ENCODE data around the gene POLA2.

The POLA2 gene

GRCh38 chr11:65307298-65308229, 45.8 kb downstream of the POLA2 start:
- Histone ChIP-seq H3K27ac (ENCODE audit: low read depth, low read length) (no peak overlapping the region), H3K36me3 (ENCODE audit: control insufficient read depth, insufficient read depth, low read length) (no peaks in the 10 kb centered on the region), H3K9ac (ENCODE audit: low read length) (no peak overlapping the region), H3K27me3 (ENCODE audit: control insufficient read depth, insufficient read depth, low read length) (no peaks in the 10 kb centered on the region), H3K4me1 (ENCODE audit: control insufficient read depth, insufficient read depth, low read length) (peaks cover 12% of the 10 kb centered on the region), H3K4me3 (ENCODE audit: low read length) (no peak overlapping the region)

DNA sequence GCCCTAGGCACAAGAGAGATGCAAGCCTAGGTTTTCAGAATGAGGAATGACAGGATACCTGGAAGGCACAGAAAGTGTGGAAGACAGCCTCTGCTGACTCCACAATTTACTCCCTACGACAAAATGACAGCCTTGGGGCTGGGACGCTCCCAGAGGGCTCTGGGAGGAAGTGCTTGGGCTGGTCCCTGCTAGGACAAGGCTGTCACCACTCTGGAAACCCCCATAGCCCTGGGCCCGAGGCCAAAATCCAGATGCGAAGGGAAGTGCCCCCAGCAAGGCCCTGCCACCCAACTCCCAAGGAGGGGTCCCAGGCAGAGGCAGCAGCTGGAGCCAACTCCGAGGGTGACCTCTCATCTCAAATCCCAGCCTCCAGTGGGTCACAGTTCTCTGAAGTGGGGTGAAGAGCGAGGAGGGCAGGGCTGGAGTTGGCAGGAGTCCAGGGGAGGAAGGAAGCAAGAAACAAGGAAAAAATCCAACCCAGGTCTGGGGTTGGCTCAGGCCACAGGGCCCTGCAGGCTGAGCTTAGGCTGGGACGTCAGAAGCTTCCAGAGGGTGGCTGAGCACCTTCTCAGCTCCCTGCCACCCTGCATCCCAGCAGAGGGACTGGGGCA, 46.6 kb downstream of the POLA2 start:
- Histone ChIP-seq H3K27me3 (ENCODE audit: control insufficient read depth, insufficient read depth, low read length) (no peaks in the 10 kb centered on the region), H3K27ac (ENCODE audit: low read depth, low read length) (no peak overlapping the region), H3K4me3 (ENCODE audit: low read length) (no peak overlapping the region), H3K9ac (ENCODE audit: low read length) (no peak overlapping the region), H3K4me1 (ENCODE audit: control insufficient read depth, insufficient read depth, low read length) (peaks cover 12% of the 10 kb centered on the region), H3K36me3 (ENCODE audit: control insufficient read depth, insufficient read depth, low read length) (no peaks in the 10 kb centered on the region)

- no peaks in the 10 kb centered on the region for H3K27me3 ChIP-seq (ENCODE audit: control insufficient read depth, insufficient read depth, low read length)
- H3K36me3 ChIP-seq (ENCODE audit: control insufficient read depth, insufficient read depth, low read length), result no peaks in the 10 kb centered on the region
- no peak overlapping the region for H3K27ac ChIP-seq (ENCODE audit: low read depth, low read length)
- H3K9ac ChIP-seq (ENCODE audit: low read length), result no peak overlapping the region
- peaks cover 14% of the 10 kb centered on the region for H3K4me1 ChIP-seq (ENCODE audit: control insufficient read depth, insufficient read depth, low read length)
- H3K4me3 ChIP-seq (ENCODE audit: low read length), result no peak overlapping the region
Observed at GRCh38 chr11:65309006-65309405, 47.2 kb downstream of the POLA2 start.

DNA sequence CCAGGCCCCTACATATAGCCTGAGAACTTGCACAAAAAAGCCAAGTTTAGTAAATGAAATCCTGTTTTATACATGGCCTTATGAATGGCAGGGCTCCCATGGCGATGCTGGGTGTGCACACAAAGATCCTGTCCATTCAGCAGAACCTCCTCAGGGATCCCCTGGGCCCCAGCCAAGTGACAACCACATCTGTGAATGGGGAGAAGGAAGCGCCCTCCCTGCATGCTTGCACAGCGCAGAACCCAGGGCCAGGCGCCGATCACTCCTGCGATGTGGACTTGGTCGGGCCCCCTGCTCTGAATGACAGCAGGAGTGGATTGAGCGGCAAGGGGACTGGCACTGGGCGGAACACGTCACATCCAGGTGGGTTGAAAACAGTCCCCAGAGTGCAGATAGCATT, 48.5 kb downstream of the POLA2 start:
- Histone ChIP-seq H3K9ac (ENCODE audit: low read length) (no peak overlapping the region), H3K4me1 (ENCODE audit: control insufficient read depth, insufficient read depth, low read length) (peaks cover 13% of the 10 kb centered on the region), H3K27me3 (ENCODE audit: control insufficient read depth, insufficient read depth, low read length) (no peaks in the 10 kb centered on the region), H3K4me3 (ENCODE audit: low read length) (no peak overlapping the region), H3K36me3 (ENCODE audit: control insufficient read depth, insufficient read depth, low read length) (no peaks in the 10 kb centered on the region), H3K27ac (ENCODE audit: low read depth, low read length) (no peak overlapping the region)

DNA sequence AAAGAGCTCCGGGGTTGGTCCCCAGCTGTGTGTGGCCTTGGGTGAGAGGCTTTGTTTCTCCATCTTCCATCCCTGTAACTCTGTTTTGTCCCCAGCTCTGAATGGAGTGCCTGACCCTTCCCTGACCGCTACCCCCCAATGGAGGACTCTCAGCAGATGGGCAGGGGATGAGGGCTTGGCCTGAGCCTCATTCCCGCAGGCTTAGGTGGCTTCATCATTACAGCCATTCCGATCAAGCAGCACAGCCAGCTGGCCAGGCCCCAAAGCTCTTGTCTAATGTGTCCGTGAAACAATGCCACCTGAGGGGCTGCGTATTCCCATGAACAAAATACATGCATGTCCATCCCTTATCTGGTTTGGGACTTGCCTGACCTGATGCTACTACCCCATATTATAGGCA, 49.0 kb downstream of the POLA2 start:
- Histone ChIP-seq H3K36me3 (ENCODE audit: control insufficient read depth, insufficient read depth, low read length) (no peaks in the 10 kb centered on the region), H3K27me3 (ENCODE audit: control insufficient read depth, insufficient read depth, low read length) (no peaks in the 10 kb centered on the region), H3K27ac (ENCODE audit: low read depth, low read length) (no peak overlapping the region), H3K4me1 (ENCODE audit: control insufficient read depth, insufficient read depth, low read length) (peaks cover 9% of the 10 kb centered on the region), H3K9ac (ENCODE audit: low read length) (no peak overlapping the region), H3K4me3 (ENCODE audit: low read length) (no peak overlapping the region)

DNA sequence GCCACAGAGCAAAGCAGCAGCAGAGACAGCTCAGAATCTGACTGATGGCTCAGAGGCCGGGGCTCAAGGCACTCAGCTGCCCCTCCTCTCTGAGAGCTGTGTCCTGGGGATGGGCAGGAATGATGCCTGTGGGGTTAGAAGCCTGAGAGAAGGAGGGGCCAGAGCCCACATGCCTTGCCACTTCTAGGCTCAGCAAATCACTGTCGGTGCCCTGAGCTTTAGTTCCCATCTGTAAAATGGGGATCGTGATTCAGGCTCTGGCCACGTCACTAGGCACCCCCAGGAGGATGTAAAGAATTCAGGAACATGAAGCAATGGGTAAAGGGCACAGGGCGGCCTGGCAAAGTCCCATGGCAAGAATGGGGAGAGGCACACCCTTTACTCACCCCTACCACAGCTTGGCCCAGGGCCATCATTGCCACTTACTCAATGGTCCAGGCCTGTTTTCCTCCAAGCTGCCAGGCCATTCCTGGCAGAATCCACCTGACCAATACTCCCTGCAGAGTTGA, 49.5 kb downstream of the POLA2 start:
- Histone ChIP-seq H3K4me3 (ENCODE audit: low read length) (no peak overlapping the region), H3K36me3 (ENCODE audit: control insufficient read depth, insufficient read depth, low read length) (no peaks in the 10 kb centered on the region), H3K27ac (ENCODE audit: low read depth, low read length) (no peak overlapping the region), H3K27me3 (ENCODE audit: control insufficient read depth, insufficient read depth, low read length) (no peaks in the 10 kb centered on the region), H3K9ac (ENCODE audit: low read length) (no peak overlapping the region), H3K4me1 (ENCODE audit: control insufficient read depth, insufficient read depth, low read length) (peaks cover 13% of the 10 kb centered on the region)

DNA sequence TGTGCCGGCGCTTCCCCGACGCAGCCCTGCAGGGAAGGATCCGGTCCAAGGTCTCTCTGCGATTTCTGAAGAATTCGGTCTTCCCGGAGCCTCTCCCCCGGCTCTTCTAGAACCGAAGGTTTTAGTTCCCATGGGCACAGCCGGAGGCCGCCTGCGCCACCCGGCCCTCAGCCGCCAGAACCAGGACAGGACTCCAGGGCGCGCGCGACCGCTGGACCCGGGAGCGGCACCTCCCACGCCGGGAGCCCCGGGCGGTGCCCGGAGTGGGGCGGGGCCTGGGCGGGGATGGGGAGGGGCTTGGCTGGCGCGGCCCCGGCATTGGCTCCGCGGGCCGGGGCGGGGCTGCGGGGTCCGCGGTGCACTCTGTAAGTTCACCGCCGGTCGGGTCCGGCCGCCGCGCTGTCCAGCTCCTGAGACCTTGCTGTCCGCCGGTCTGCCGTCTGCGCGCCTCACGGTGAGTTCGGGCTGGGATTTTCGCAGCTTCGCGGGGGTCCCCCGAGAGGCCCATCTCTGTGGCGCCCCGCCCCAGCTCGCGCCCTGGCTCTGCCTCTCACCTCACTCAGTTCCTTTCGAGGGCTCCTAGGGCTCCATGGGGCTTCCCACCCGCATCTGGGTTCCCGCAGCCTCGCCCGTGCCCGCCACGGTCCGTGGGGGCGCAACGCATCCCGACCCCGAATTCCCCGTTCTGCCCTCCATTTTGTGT, 52.9 kb downstream of the POLA2 start, which contains the start of gene CDC42EP2:
Gene CDC42EP2, plus strand, starts transcription at position 366 of the 703 bp plus-strand sequence. CDS start 6,033 bp downstream, outside the sequence.
- Histone ChIP-seq H3K9ac (ENCODE audit: low read length) (peak within 1 kb of the TSS; percentile 73), H3K36me3 (ENCODE audit: control insufficient read depth, insufficient read depth, low read length) (no peaks in the 10 kb centered on the region), H3K4me1 (ENCODE audit: control insufficient read depth, insufficient read depth, low read length) (peaks cover 21% of the 10 kb centered on the region), H3K4me3 (ENCODE audit: low read length) (peak within 1 kb of the TSS; percentile 96), H3K27ac (ENCODE audit: low read depth, low read length) (peak within 1 kb of the TSS; percentile 93), H3K27me3 (ENCODE audit: control insufficient read depth, insufficient read depth, low read length) (no peaks in the 10 kb centered on the region)

DNA sequence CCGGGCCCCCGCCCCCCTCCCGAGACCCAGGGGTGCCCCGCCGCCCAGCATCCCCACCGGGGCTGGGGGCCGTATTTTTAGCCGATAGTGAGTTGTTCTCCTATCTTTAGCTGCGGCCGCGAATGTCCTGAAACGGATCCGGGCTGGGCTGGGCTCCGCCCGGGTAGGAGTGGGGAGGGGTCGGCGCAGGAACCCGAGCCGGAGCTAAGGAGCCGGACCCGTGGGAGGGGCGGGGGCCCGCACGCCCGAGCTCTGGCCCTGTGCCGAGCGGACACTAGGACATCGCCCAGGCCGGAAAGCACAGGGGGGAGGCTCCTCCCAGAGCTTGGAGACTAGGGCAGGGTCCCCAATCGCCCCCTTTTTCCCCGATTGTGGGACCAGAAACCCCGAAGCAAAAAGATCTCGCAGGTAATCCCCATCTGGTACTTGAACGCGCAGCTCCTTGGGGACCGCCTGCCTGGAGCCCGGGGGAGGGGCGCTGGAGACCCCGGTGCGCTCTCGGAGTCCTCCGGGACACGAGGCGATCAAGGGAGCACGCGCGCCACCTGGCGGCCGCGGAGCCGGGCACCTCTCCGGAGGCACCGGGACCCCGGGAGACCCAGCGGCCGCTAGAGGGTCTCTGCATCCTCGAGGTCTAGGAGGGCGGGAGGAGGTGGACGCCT, 53.6 kb downstream of the POLA2 start:
- Histone ChIP-seq H3K4me1 (ENCODE audit: control insufficient read depth, insufficient read depth, low read length) (peaks cover 21% of the 10 kb centered on the region), H3K9ac (ENCODE audit: low read length) (peak overlapping the region; percentile 73), H3K4me3 (ENCODE audit: low read length) (peak overlapping the region; percentile 96), H3K27me3 (ENCODE audit: control insufficient read depth, insufficient read depth, low read length) (no peaks in the 10 kb centered on the region), H3K36me3 (ENCODE audit: control insufficient read depth, insufficient read depth, low read length) (no peaks in the 10 kb centered on the region), H3K27ac (ENCODE audit: low read depth, low read length) (peak overlapping the region; percentile 93)

DNA sequence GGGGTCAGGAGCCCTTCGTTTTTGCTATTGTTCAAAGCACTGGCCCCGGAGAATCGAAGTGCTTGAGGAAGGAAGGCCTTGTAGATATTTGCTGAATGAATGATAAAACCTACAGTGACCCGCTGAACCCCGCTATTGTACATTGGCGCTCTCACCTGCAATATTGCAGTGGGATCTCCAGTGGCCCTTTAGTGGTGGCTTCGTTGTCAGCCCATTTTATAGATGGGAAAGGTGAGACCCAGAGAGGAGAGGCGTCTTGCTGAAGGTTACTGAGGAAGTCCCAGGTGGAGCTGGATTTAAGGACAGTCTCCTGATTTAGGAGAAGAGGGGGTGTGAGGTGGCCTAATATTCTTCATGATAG, 54.1 kb downstream of the POLA2 start:
- Histone ChIP-seq H3K4me3 (ENCODE audit: low read length) (peak overlapping the region; percentile 96), H3K27ac (ENCODE audit: low read depth, low read length) (peak overlapping the region; percentile 93), H3K27me3 (ENCODE audit: control insufficient read depth, insufficient read depth, low read length) (no peaks in the 10 kb centered on the region), H3K9ac (ENCODE audit: low read length) (peak overlapping the region; percentile 35), H3K4me1 (ENCODE audit: control insufficient read depth, insufficient read depth, low read length) (peaks cover 19% of the 10 kb centered on the region), H3K36me3 (ENCODE audit: control insufficient read depth, insufficient read depth, low read length) (peaks cover 5% of the 10 kb centered on the region)

GRCh38 chr11:65316227-65317024, 54.7 kb downstream of the POLA2 start:
- Histone ChIP-seq H3K27me3 (ENCODE audit: control insufficient read depth, insufficient read depth, low read length) (no peaks in the 10 kb centered on the region), H3K36me3 (ENCODE audit: control insufficient read depth, insufficient read depth, low read length) (peaks cover 10% of the 10 kb centered on the region), H3K27ac (ENCODE audit: low read depth, low read length) (peak overlapping the region; percentile 93), H3K4me1 (ENCODE audit: control insufficient read depth, insufficient read depth, low read length) (peaks cover 16% of the 10 kb centered on the region), H3K9ac (ENCODE audit: low read length) (peak overlapping the region; percentile 35), H3K4me3 (ENCODE audit: low read length) (peak overlapping the region; percentile 96)

DNA sequence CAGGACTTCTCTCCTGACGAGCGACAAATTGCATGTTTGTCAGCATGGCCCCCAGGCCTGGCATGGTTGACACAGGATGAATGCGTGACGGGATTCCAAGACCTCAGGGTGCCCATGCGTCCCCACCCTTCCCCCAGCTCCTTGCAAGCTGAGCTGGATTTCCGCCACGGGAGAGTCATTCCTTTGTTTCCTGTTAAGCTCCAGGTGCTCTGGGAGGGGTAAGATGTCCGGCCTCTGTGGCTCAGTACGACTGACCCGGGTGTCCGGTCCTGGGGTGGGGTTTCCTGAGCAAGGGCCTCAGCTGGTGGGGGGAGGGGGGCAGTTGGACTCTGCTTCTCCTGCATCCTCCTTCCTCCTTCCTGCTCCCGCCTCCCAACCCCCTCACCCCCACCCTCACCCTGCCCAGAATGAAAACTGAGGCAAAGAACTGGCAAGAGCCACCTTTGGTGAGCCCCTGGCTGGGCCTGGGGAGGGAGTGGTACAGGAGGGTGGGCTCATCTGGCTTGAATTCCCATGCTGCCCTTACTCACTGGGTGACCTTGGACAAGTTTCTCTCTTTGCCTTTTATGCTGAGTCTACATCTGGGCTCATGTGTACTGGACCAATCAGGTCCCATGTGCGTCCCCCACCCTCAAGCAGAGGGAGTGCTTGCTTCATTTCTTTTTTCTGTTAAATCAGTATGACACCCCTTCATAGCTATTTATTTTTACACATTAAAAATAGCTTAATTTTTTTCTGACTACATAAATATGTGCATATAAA, 55.4 kb downstream of the POLA2 start:
- peak overlapping the region; percentile 96 for H3K4me3 ChIP-seq (ENCODE audit: low read length)
- peaks cover 16% of the 10 kb centered on the region for H3K4me1 ChIP-seq (ENCODE audit: control insufficient read depth, insufficient read depth, low read length)
- peak overlapping the region; percentile 93 for H3K27ac ChIP-seq (ENCODE audit: low read depth, low read length)
- H3K27me3 ChIP-seq (ENCODE audit: control insufficient read depth, insufficient read depth, low read length), result no peaks in the 10 kb centered on the region
- peaks cover 18% of the 10 kb centered on the region for H3K36me3 ChIP-seq (ENCODE audit: control insufficient read depth, insufficient read depth, low read length)
- no peak overlapping the region for H3K9ac ChIP-seq (ENCODE audit: low read length)

Measured in rectal smooth muscle tissue (tissue), 1 donor.